IMR-90 (cell line): ENCODE data around the gene SERP2.

Experiments
- MAFK ChIP-seq: IDR thresholded peaks from 2 replicates; pipeline ENCODE4 v1.6.1; 2012; ENCODE audit warnings: low read depth, low read length, improper control_type of control experiment
- POLR2A ChIP-seq: IDR thresholded peaks from 2 replicates; pipeline ENCODE4 v1.6.1; 2012; ENCODE audit warnings: mild to moderate bottlenecking, low read depth, low read length
- TF ChIP-seq, protein P1 (sequence below): conservative IDR thresholded peaks from 2 replicates; pipeline ENCODE4 v1.5.1; 2012; ENCODE audit warnings: mild to moderate bottlenecking, low read depth, low read length, improper control_type of control experiment
- TF ChIP-seq, protein P2 (sequence below): fragments of 150-350 bp; IDR thresholded peaks from 2 replicates; pipeline ENCODE4 v1.6.1; 2017; ENCODE audit warnings: mild to moderate bottlenecking, antibody characterized with exemption, low read length, low read depth

DNA sequence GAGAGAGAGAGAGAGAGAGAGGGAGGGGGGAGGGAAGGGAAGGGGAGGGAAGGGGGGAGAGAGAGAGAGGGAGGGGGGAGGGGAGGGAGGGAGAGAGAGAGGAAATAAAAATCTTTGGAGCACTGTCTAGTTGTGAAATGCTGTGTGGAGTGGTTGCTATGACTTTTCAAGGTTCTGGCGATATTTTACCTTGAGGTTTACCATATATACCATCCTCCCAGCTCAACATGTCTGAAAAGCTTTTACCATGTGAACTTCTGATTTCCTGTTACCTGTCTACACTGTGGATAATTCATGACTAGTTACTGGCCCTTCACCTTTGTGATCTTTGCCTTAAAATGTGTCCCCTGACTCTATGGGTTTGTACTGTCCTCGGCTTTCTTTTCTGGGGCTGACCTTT, 38.2 kb downstream of the SERP2 start:
- TF ChIP-seq, protein P1, sequence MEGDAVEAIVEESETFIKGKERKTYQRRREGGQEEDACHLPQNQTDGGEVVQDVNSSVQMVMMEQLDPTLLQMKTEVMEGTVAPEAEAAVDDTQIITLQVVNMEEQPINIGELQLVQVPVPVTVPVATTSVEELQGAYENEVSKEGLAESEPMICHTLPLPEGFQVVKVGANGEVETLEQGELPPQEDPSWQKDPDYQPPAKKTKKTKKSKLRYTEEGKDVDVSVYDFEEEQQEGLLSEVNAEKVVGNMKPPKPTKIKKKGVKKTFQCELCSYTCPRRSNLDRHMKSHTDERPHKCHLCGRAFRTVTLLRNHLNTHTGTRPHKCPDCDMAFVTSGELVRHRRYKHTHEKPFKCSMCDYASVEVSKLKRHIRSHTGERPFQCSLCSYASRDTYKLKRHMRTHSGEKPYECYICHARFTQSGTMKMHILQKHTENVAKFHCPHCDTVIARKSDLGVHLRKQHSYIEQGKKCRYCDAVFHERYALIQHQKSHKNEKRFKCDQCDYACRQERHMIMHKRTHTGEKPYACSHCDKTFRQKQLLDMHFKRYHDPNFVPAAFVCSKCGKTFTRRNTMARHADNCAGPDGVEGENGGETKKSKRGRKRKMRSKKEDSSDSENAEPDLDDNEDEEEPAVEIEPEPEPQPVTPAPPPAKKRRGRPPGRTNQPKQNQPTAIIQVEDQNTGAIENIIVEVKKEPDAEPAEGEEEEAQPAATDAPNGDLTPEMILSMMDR = no peak
- TF ChIP-seq, protein P2, sequence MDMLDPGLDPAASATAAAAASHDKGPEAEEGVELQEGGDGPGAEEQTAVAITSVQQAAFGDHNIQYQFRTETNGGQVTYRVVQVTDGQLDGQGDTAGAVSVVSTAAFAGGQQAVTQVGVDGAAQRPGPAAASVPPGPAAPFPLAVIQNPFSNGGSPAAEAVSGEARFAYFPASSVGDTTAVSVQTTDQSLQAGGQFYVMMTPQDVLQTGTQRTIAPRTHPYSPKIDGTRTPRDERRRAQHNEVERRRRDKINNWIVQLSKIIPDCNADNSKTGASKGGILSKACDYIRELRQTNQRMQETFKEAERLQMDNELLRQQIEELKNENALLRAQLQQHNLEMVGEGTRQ = no peak
- TF ChIP-seq MAFK = no peak
- TF ChIP-seq POLR2A = no peak
